ENCODE measurements around the gene CCDC69.

GRCh38 chr5:151141535-151141934 lies 82.4 kb downstream of the CCDC69 start:
- TF ChIP-seq CTCF (IDR thresholded peaks at IDR 0.05; ENCODE audit: low read length) = no peak
- no peak for TF ChIP-seq EZH2 (IDR thresholded peaks at IDR 0.05; ENCODE audit: borderline replicate concordance, low read length)

All from OCI-LY1 (cell line).